Endodermal cell (in vitro differentiated cells): ENCODE data around the gene ANKH. TPM values are rescaled to one million over a fixed set of nuclear protein-coding genes. Genes with fewer than 3 reads are reported as not detected.

ENCODE experiments used
- DNase-seq: peaks from one replicate; pipeline ENCODE4 v3.0.0-alpha.2; 2017
- H3K27ac ChIP-seq: 2 replicates; pipeline ENCODE4 v1.5.1; 2013; ENCODE audit warnings: mild to moderate bottlenecking, low read depth, low read length, moderate library complexity
- H3K27me3 ChIP-seq: 2 replicates; pipeline ENCODE4 v1.6.1; 2013; ENCODE audit warnings: mild to moderate bottlenecking, low read length, moderate library complexity; ENCODE audit not compliant: insufficient read depth, control insufficient read depth, poor library complexity, severe bottlenecking
- H3K36me3 ChIP-seq: 2 replicates; pipeline ENCODE4 v1.7.0; 2013; ENCODE audit warnings: mild to moderate bottlenecking, low read length, moderate library complexity; ENCODE audit not compliant: control insufficient read depth, insufficient read depth
- H3K4me1 ChIP-seq: one replicate; pipeline ENCODE4 v1.7.0; 2013; ENCODE audit warnings: low read length; ENCODE audit not compliant: control insufficient read depth, insufficient read depth
- H3K4me3 ChIP-seq: 2 replicates; pipeline ENCODE4 v1.5.1; 2013; ENCODE audit warnings: mild to moderate bottlenecking, low read length, moderate library complexity
- H3K9ac ChIP-seq: 2 replicates; pipeline ENCODE4 v1.6.1; 2013; ENCODE audit warnings: mild to moderate bottlenecking, low read length, moderate library complexity; ENCODE audit not compliant: poor library complexity, severe bottlenecking; ENCODE audit errors: extremely low read depth
- H3K9me3 ChIP-seq: 2 replicates; pipeline ENCODE4 v1.6.1; 2013; ENCODE audit warnings: mild to moderate bottlenecking, low read length, moderate library complexity; ENCODE audit not compliant: control insufficient read depth
- H3K27ac Mint-ChIP-seq: 2 replicates; pipeline ENCODE4 v1.8.0; 2020; ENCODE audit warnings: mixed read lengths
- H3K27me3 Mint-ChIP-seq: 2 replicates; pipeline ENCODE4 v1.8.0; 2021; ENCODE audit warnings: mild to moderate bottlenecking, mixed read lengths; ENCODE audit not compliant: insufficient read depth
- H3K36me3 Mint-ChIP-seq: 2 replicates; pipeline ENCODE4 v1.8.0; 2020; ENCODE audit warnings: low read depth, mixed read lengths
- H3K4me1 Mint-ChIP-seq: 2 replicates; pipeline ENCODE4 v1.8.0; 2020; ENCODE audit warnings: mixed read lengths
- H3K4me3 Mint-ChIP-seq: 2 replicates; pipeline ENCODE4 v1.8.0; 2020; ENCODE audit warnings: mild to moderate bottlenecking, moderate library complexity, mixed read lengths
- H3K9me3 Mint-ChIP-seq: 2 replicates; pipeline ENCODE4 v1.8.0; 2020; ENCODE audit warnings: mild to moderate bottlenecking, mixed read lengths
- CTCF ChIP-seq: fragments of 200-600 bp; sonication (generic); conservative IDR thresholded peaks from 2 replicates; pipeline ENCODE4 v1.5.0; 2021; ENCODE audit warnings: antibody characterized with exemption, mild to moderate bottlenecking
- WGBS, 2 experiments: methylation state at CpG; one replicate each; pipeline versions ENCODE4 v1.1.5 to v1.1.7; 2013; ENCODE audit warnings: missing lambda C conversion rate in 2 of 2, mixed read lengths in 1 of 2; ENCODE audit not compliant: insufficient coverage in 1 of 2, insufficient read length in 1 of 2; 5-methylcytosine and 5-hydroxymethylcytosine counted together
- total RNA-seq, 2 donors: library from RNA; stranded (reverse); fragmentation: NEBNext Ultra II Directional in 1 of 2; extraction: Animal tissue kit (Norgen Biotek cat#: 25700) in 1 of 2; gene quantifications; 2 replicates in 1 of 2; 3 replicates in 1 of 2; pipeline ENCODE4 v1.2.1, GENCODE V29; 2021

ANKH gene
- total RNA-seq, 2 donors from 2014 or later, result 26.5 to 43.4 TPM

DNA sequence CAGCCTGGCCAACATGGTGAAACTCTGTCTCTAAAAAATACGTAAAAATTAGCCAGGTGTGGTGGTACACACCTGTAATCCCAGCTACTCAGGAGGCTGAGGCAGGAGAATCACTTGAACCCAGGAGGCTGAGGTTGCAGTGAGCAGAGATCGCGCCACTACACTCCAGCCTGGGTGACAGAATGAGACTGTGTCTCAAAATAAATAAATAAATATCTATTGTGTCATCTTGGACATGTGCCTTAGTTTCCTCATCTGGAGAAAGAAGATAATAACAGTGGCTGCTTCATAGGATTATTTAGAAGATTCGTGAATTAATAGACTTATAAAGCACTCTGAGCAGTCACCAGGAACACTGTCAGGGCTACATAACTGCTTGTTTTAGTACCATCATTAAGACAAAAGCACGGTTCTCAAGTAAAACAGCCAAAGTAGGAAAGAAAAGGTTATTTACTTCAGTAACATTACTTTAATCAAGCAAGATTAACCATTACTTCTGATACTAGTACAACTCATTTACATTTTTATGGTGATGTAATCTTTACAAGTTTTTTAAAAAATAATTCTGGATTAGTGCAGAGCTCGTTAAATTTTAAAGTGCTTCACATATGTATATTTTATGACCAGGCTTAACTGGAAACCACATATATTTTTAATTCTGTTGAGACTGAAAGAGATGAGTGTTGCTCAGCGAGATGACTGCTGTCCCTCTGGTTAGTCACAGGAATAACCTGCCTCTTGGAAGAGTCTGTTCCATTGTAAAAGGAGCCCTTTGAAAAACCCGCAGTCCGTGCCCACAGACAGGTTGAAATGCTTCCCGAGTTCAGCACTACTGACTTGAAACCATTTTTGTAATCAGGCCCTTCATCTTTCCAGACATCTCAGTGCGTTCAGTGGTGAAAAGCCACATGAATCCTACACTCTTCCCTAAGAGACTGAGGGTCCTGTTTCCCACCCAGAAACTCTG is 36.7 kb downstream of the ANKH start:
- no peak overlapping the region for H3K4me3 ChIP-seq
- no peaks in the 10 kb centered on the region for H3K27me3 ChIP-seq
- H3K36me3 Mint-ChIP-seq, result peaks cover 3% of the 10 kb centered on the region
- peak overlapping the region; percentile 70 for H3K27ac Mint-ChIP-seq
- no peaks in the 10 kb centered on the region for H3K36me3 ChIP-seq
- H3K4me1 Mint-ChIP-seq, result peaks cover 22% of the 10 kb centered on the region
- peaks cover 8% of the 10 kb centered on the region for H3K9me3 Mint-ChIP-seq
- no peak overlapping the region for H3K9ac ChIP-seq
- H3K4me1 ChIP-seq, result peaks cover 3% of the 10 kb centered on the region
- no peaks in the 10 kb centered on the region for H3K9me3 ChIP-seq
- no peaks in the 10 kb centered on the region for H3K27me3 Mint-ChIP-seq
- 78 to 82% methylated on average over 7 to 11 of the region's 11 CpGs for WGBS, 2 experiments
- no peak overlapping the region for H3K27ac ChIP-seq
- no peak overlapping the region for H3K4me3 Mint-ChIP-seq
- TF ChIP-seq CTCF, result no peak
- DNase-seq, result no peak

DNA sequence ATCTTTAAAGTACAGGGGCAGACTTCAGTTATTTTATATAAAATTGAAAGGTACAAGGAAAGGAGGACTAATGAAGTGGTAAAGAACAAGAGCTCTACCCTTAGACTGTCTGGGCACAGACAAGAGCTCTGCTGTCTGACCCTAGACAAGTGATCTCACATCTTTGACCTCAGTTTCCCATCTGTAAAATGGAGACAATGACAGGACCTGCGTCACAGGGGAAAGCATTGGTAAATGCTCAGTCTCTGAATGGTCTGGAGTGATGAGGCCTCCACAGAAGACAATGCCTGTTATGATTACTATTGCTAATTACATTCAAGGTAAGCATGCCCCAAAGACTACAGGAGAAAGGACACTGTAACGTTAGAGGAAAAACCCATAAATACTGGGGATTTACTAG is 37.5 kb downstream of the ANKH start:
- H3K9ac ChIP-seq, result no peak overlapping the region
- H3K27ac ChIP-seq, result no peak overlapping the region
- Mint-ChIP-seq H3K4me1 (peaks cover 22% of the 10 kb centered on the region), H3K36me3 (peaks cover 3% of the 10 kb centered on the region), H3K9me3 (peaks cover 8% of the 10 kb centered on the region), H3K4me3 (no peak overlapping the region), H3K27ac (no peak overlapping the region), H3K27me3 (no peaks in the 10 kb centered on the region)
- no peak for DNase-seq
- WGBS, 2 experiments, result 80 to 91% methylated on average over 1 to 2 of the region's 2 CpGs
- H3K9me3 ChIP-seq, result no peaks in the 10 kb centered on the region
- no peaks in the 10 kb centered on the region for H3K27me3 ChIP-seq
- H3K36me3 ChIP-seq, result no peaks in the 10 kb centered on the region
- no peak overlapping the region for H3K4me3 ChIP-seq
- H3K4me1 ChIP-seq, result peaks cover 3% of the 10 kb centered on the region
- no peak for TF ChIP-seq CTCF

DNA sequence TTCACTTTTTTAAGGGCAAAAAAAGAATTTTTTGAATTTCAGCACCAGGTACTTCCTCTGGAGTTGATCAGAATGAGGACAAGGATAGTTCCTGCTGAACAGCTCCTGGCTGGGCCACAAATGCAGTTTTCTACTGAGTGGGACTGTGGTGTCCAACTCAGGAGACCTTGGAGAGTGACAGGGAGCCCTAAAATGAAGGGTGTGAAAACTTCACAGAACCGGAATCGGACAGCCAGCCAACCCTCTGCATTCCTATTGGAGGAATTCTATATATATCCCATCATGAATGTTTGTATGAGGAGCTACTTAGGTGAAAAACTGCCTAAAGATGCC is 40.6 kb downstream of the ANKH start:
- H3K4me3 Mint-ChIP-seq, result no peak overlapping the region
- DNase-seq, result no peak
- no peaks in the 10 kb centered on the region for H3K27me3 Mint-ChIP-seq
- WGBS, 2 experiments, result 93 to 100% methylated on average over 1 to 2 of the region's 2 CpGs
- Histone ChIP-seq H3K4me3 (no peak overlapping the region), H3K27ac (no peak overlapping the region), H3K9me3 (no peaks in the 10 kb centered on the region), H3K27me3 (no peaks in the 10 kb centered on the region), H3K36me3 (no peaks in the 10 kb centered on the region), H3K9ac (no peak overlapping the region), H3K4me1 (peaks cover 6% of the 10 kb centered on the region)
- no peaks in the 10 kb centered on the region for H3K9me3 Mint-ChIP-seq
- TF ChIP-seq CTCF, result no peak
- peaks cover 28% of the 10 kb centered on the region for H3K4me1 Mint-ChIP-seq
- H3K36me3 Mint-ChIP-seq, result no peaks in the 10 kb centered on the region
- no peak overlapping the region for H3K27ac Mint-ChIP-seq
